Right renal pelvis (tissue), 4 donors: ENCODE data around the gene OR5B2. TPM values are rescaled to one million over a fixed set of nuclear protein-coding genes. Genes with fewer than 3 reads are reported as not detected.
"Not testable (repeated sequence)": the region's sequence is repeated elsewhere in the genome, so short reads cannot be mapped to it uniquely, and the experiment has no call there.

Source experiments
- DNase-seq, 4 donors: peaks; one replicate each; pipeline ENCODE4 v3.0.0-alpha.2; 2013; ENCODE audit warnings: low read depth in 4 of 4, low spot score in 3 of 4, missing footprints in 1 of 4
- polyA plus RNA-seq, 4 donors: library from polyadenylated mRNA; unstranded; fragments of 120-200 nt; gene quantifications; one replicate each; pipeline ENCODE4 v1.2.1, GENCODE V29; 2013; ENCODE audit not compliant: insufficient read length in 4 of 4

OR5B2 gene
- polyA plus RNA-seq, result under 1 TPM in 1 of 4 donors, not detected in 3; 0.03 TPM

GRCh38 chr11:58428021-58428420 is at the start of gene OR5B2:
OR5B2 (minus strand) TSS chr11:58428121; CDS start chr11:58423261, 4,860 bp downstream.
- no peak for DNase-seq

DNA sequence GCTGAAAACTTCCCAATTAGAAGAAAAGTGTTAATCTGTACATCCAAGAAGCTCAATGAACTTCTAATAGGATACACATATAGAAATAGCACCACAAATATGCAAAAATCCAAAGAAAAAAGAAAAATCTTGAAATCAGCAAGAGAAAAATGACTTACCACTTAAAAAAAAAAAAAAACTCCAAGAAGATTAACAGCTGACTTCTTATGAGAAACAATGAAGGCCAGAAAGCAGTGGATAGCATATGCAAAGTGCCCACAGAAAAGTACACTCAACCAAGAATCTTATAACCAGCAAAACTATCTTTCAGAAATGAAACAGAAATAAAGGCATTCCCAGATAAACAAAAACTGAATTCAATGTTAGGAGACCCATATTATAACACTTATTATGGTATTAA is 44.0 kb upstream of the OR5B2 start:
- no peak for DNase-seq

GRCh38 chr11:58466293-58466692 is 38.4 kb upstream of the OR5B2 start:
- no peak for DNase-seq

DNA sequence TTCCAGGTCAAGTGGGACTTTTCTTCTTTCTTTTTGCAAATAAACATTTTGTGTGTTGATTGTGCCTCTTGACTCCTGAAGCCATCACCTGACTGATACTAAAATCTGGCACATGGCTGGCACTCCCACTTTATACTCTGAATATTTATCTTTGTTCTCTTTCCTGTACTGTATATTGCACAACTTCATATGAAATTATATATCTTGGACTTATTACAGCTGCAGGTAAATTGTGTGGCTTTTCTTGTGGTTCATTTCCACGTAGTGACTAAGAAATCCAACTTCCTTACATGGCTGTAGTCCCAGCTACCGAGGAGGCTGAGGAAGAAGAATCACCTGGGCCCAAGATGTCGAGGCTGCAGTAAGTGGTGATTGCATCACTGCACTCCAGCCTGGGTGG is 37.8 kb upstream of the OR5B2 start:
- no peak for DNase-seq

DNA sequence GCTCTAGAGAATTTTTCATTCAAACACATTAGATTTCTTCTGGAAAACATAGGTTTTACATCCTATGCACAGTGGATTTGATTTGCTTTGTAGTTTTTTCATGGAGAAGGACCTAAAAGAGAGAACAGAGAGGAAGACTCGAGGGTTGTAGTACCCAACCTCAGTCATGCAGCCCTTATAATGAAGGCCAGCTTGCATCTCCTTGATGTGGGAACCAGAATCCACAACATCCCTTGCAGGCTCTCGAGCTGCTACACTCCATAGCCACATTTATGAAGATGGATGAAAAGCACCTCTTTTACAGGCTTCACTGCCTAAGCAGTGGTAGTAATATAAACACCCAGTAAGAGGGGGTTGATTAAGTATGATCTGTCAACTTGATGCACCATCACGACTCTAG is 23.7 kb upstream of the OR5B2 start:
- no peak for DNase-seq

GRCh38 chr11:58446294-58446693 is 18.4 kb upstream of the OR5B2 start:
- DNase-seq, result no peak

DNA sequence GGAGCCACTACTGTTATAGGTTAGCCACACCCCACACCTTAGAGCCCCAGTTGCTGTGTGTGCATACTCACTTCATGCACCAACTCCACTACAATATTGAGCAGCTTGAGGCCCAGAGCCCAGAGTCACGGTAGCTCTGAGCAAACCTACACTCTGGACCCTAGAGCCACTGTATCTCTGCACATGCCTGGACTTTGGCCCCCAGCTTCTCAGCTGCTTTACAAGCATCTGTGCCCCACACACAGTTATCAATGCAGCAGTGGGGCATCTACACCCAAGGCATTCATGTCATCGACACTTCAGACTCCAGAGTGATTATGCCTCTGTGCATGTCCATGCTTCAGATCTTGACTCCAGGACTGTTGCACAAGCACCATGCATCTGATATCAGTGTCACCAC is 16.4 kb upstream of the OR5B2 start:
- DNase-seq, result no peak

DNA sequence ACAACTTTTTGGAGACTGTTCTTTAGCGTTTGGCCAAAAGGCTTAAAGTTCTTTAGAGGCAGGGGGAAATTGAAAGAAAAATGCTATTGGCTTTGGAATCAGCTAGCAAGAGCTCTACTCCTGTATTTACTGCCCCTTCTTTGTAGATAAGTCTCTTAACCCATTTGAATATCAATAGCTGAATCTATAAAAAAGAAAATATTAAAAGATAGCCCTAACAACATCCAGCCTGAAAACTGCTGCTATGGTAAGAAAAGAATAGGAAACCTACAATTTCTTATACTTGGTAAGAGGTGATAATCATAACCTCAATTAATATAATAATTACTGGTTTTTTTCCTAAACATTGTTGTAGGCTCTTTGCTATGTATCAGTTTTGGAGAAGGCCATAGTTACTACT is 14.2 kb upstream of the OR5B2 start, which contains the start of gene OR5B12:
Gene OR5B12 (minus strand): TSS at position 101 of the 400 bp plus-strand sequence. CDS start 2,085 bp downstream, outside the sequence.
- DNase-seq, result no peak

DNA sequence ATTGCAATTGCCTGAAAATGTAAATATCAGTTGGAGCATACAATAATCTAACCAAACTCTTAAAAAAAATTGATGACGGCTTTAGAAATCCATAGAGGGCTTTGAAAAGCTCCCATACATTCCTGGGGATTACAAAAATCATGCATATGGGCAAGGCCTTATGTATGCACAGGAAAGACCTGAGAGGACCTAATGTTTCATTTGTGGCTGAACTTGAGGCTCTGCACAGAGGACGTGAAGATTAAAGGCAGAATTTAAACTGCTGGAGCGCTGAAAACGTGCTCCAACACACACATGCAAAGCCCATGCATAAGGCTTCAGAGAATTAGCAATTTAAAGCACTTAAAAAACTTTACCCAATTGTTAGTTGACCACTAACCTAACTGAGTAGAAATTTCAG is 10.6 kb upstream of the OR5B2 start:
- no peak for DNase-seq

GRCh38 chr11:58434217-58434616 is 6.3 kb upstream of the OR5B2 start:
- no peak for DNase-seq

DNA sequence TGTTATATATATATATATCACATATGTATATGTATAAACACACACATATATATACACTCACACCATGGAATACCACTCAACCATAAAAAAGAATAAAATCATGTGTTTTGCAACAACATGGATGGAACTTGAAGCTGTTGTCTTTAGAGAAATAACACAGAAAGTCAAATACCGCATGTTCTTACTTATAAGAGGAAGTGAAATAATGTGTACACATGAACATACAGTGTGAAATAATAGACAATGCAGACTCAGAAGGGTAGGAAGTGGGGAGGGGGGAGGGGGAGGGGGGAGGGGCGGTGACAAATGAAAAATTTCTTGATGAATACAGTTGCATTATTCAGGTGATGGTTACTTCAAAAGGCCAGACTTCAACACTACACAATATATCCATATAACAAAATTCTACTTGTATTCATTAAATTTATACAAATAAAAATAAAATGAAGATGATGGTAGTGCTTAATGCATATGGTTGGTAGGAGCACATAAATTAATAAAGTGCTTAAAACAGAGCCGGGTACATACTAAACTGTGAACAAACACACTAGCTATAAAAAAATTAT is 5.8 kb upstream of the OR5B2 start:
- no peak for DNase-seq

- DNase-seq, result no peak
These were observed 1.4 kb upstream of the OR5B2 start for GRCh38 chr11:58429273-58429672.

GRCh38 chr11:58406774-58407173 is 21.1 kb downstream of the OR5B2 start, which contains the start of gene OR5B3:
OR5B3 (minus strand) TSS chr11:58406874; CDS start chr11:58403409, 3,465 bp downstream.
- DNase-seq, result no peak

- DNase-seq, result not testable (repeated sequence)
These were observed 28.3 kb downstream of the OR5B2 start for GRCh38 chr11:58399622-58400021.

DNA sequence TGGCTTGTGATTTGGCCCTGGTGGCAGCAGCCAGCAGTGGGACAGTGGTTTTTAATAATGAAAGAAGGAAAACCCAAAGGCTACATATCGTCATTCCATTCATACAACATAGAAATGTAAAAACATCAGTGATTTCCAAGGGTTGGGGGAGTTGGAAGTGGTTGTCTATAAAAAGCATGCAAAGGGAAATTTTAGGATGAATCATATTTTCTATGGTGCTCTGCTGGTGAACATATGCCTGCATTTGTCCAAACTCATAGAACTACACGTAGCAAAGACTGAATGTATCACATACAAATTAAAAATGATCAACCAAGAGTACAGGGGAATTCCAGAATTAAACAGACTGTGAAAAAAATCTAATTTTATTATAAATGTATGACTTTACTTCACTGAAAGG is 32.3 kb downstream of the OR5B2 start:
- DNase-seq, result no peak

- no peak for DNase-seq
These were observed 33.7 kb downstream of the OR5B2 start for GRCh38 chr11:58394195-58394594.

DNA sequence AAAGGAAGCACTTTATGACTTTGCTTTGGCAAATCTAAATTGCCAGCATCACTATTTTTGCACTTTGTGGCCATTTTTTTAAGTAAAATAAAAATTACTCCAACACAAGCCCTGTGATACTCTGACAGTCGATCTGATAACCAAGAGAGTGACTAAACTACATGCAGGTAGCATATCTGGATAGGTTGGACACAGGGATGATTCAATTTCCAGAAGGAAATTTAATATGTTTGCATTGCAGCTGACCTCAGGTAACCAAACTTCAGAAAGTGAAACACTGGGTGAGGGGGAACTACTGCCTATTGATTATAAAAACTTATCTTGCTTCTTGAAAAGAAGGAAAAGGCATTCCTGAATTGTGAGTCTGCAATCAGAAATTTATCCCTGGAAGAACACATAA is 35.2 kb downstream of the OR5B2 start:
- DNase-seq, result no peak

DNA sequence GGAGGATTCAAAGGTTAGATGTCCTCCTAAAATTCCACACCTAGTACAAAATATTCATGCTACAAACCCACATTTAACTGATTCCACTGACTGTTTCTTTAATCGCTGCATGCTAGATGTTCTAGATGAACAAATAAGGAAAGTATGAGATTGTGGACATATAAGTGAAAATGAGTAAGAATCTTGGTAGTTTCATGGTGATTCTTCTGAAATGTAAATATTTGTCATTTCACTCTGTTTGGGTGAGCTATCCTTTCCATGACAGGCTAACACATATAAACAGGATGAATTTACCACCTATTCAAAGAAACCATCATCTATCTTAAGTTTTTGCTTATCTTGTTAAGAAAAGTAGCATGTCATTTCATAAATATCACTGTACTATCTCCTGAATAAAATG is 36.0 kb downstream of the OR5B2 start:
- DNase-seq, result no peak

- DNase-seq, result no peak
These were observed 37.3 kb downstream of the OR5B2 start for GRCh38 chr11:58390551-58391063.
